Measurements from ENCODE around the gene ADARB2. TPM values are rescaled to one million over a fixed set of nuclear protein-coding genes. Genes with fewer than 3 reads are reported as not detected.

Gene ADARB2
- total and polyA plus RNA-seq, 8 donors = 0.34 to 24.7 (median 3.2) TPM

DNA sequence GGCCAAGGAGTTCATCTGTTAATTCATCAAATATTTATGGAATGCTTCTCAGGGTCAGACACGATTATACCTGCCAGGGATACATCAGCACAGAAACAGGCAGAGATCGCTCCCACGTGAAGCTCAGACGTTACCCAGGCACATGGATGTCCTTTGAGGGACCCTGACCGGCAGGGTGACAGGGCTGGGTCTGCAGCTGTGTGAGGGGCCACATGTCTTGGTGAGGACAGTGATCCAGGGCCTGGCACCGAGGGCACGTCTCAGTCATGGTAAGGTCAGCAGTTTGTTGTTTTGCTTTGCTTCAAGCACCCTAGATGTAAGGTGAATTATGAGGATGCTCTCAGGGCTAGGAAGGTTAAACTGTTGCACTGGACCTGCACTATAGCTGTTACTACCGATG lies 453.2 kb downstream of the ADARB2 start:
- no peak for FAIRE-seq
- H3K9me3 ChIP-seq = no peaks in the 10 kb centered on the region
- WGBS, 2 donors = 52 to 55% methylated on average over 8 of the region's 8 CpGs
- no peak for DNase-seq
- intact Hi-C loops (cut with DNase I) = no loop called here
- H3K4me3 ChIP-seq = no peak overlapping the region
- no peaks in the 10 kb centered on the region for H3K27me3 ChIP-seq
- H3K36me3 ChIP-seq = no peaks in the 10 kb centered on the region
- H3K27ac ChIP-seq = no peak overlapping the region
- no peak for TF ChIP-seq CTCF (IDR thresholded peaks at IDR 0.05)
- no peaks in the 10 kb centered on the region for H3K4me1 ChIP-seq
- ATAC-seq = no peak

DNA sequence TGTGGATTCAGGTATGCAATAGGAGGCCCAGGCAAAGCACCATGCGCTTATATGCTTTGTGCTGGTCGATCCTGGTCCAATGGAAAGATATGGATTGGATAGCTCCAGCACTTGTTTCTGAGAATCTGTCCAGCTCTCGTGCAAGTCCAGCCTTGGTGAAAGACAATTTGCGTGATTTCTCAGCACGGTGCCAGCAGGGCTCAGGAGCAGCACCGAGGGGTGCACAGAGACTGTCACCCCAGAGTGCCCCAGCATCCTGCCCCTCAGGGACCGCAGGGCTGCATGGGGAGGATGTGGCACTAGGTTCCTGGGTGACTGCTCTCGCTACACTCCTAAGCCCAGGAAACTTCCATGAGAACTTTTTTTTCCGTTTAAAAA lies 455.9 kb downstream of the ADARB2 start:
- ATAC-seq (no peak), DNase-seq (no peak), FAIRE-seq (no peak)
- no peaks in the 10 kb centered on the region for H3K36me3 ChIP-seq
- 60 to 69% methylated on average over 9 of the region's 9 CpGs for WGBS, 2 donors
- no peak overlapping the region for H3K27ac ChIP-seq
- no peak for TF ChIP-seq CTCF (IDR thresholded peaks at IDR 0.05)
- H3K27me3 ChIP-seq = no peaks in the 10 kb centered on the region
- H3K9me3 ChIP-seq = no peaks in the 10 kb centered on the region
- H3K4me3 ChIP-seq = no peak overlapping the region
- no peaks in the 10 kb centered on the region for H3K4me1 ChIP-seq
- intact Hi-C loops (cut with DNase I) = no loop called here

DNA sequence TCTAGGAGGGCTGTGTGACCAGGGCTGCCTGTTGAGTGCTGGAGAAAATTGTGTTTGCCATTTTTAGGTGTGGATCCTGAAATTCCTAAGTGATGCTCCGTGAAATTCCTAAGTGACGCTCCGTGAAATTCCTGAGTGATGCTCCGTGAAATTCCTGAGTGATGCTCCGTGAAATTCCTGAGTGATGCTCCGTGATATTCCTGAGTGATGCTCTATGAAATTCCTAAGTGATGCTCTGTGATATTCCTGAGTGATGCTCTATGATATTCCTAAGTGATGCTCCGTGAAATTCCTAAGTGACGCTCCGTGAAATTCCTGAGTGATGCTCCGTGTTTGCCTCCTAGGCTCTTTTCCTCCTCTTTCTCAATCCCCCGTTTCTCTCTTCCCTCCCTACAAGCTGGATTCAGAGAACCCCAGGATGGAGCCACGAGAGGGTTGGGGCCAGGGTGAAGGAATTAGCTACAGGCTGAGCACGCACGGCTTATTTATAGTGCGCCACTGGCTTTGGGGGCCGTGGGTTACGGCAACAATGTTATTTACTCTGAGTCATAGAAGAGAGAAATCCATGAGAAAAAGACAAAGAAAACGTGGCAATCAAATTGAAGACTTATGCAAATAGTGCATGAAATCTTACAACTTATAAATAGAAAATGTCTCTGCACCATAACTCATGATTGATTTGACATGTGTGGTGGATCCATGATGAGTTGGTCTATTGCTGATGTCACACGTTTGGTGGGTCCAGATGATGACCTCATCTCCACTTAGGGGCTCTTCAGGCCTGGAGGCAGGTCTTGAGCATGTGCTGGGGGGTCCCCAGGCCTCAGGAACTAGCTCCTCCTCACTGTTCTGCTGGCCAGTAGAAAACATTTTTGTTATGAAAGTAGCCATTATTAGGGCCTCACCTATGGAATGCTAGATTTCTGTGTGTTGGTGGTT lies 456.6 kb downstream of the ADARB2 start:
- no peak for TF ChIP-seq CTCF (IDR thresholded peaks at IDR 0.05)
- DNase-seq (no peak), FAIRE-seq (no peak), ATAC-seq (no peak)
- H3K4me3 ChIP-seq = no peak overlapping the region
- H3K9me3 ChIP-seq = no peaks in the 10 kb centered on the region
- H3K4me1 ChIP-seq = no peaks in the 10 kb centered on the region
- 66 to 70% methylated on average over 19 of the region's 19 CpGs for WGBS, 2 donors
- H3K27ac ChIP-seq = no peak overlapping the region
- no peaks in the 10 kb centered on the region for H3K27me3 ChIP-seq
- no peaks in the 10 kb centered on the region for H3K36me3 ChIP-seq
- intact Hi-C loops (cut with DNase I) = no loop called here

- 58 to 65% methylated on average over 3 of the region's 3 CpGs for WGBS, 2 donors
- no peak for DNase-seq
- intact Hi-C loops (cut with DNase I) = no loop called here
Observed at GRCh38 chr10:1278306-1278705, 459.0 kb downstream of the ADARB2 start.

More at GRCh38 chr10:1278306-1278705, 459.0 kb downstream of the ADARB2 start:
- Histone ChIP-seq H3K4me1 (no peaks in the 10 kb centered on the region), H3K36me3 (no peaks in the 10 kb centered on the region), H3K27ac (no peak overlapping the region), H3K27me3 (no peaks in the 10 kb centered on the region), H3K4me3 (no peak overlapping the region), H3K9me3 (no peaks in the 10 kb centered on the region)
- no peak for TF ChIP-seq CTCF (IDR thresholded peaks at IDR 0.05)
- FAIRE-seq = no peak
- no peak for ATAC-seq
